ENCODE data around the gene RBMS3. TPM values are rescaled to one million over a fixed set of nuclear protein-coding genes. Genes with fewer than 3 reads are reported as not detected.

Gene RBMS3
- total RNA-seq, 1 donor = 81.1 TPM

GRCh38 chr3:29415482-29416223 lies 134.8 kb downstream of the RBMS3 start:
- TF ChIP-seq, protein P1, sequence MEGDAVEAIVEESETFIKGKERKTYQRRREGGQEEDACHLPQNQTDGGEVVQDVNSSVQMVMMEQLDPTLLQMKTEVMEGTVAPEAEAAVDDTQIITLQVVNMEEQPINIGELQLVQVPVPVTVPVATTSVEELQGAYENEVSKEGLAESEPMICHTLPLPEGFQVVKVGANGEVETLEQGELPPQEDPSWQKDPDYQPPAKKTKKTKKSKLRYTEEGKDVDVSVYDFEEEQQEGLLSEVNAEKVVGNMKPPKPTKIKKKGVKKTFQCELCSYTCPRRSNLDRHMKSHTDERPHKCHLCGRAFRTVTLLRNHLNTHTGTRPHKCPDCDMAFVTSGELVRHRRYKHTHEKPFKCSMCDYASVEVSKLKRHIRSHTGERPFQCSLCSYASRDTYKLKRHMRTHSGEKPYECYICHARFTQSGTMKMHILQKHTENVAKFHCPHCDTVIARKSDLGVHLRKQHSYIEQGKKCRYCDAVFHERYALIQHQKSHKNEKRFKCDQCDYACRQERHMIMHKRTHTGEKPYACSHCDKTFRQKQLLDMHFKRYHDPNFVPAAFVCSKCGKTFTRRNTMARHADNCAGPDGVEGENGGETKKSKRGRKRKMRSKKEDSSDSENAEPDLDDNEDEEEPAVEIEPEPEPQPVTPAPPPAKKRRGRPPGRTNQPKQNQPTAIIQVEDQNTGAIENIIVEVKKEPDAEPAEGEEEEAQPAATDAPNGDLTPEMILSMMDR (IDR thresholded peaks at IDR 0.05; ENCODE audit: extremely low read depth, low read depth, low read length) = no peak
- peak overlapping the region; percentile 46 for H3K4me2 ChIP-seq (ENCODE audit: insufficient read depth, low read length)
- peaks cover 33% of the 10 kb centered on the region for H3K79me2 ChIP-seq (ENCODE audit: insufficient read depth, low read length)
- no peak overlapping the region for H3K4me3 ChIP-seq (ENCODE audit: insufficient read depth, low read length)
- H3K4me1 ChIP-seq (ENCODE audit: insufficient read depth, low read length) = peaks cover 25% of the 10 kb centered on the region
- no peak overlapping the region for H2AFZ ChIP-seq (ENCODE audit: low read length)
- no peaks in the 10 kb centered on the region for H3K36me3 ChIP-seq (ENCODE audit: insufficient read depth, low read length)
- no peaks in the 10 kb centered on the region for H3K27me3 ChIP-seq (ENCODE audit: insufficient read depth, low read length)
- peak; percentile 17 for DNase-seq (ENCODE audit: insufficient read length, low spot score, missing footprints)
- peaks cover 5% of the 10 kb centered on the region for H4K20me1 ChIP-seq (ENCODE audit: insufficient read depth, low read length)
- no peaks in the 10 kb centered on the region for H3K9me3 ChIP-seq (ENCODE audit: low read depth, low read length)
- H3K27ac ChIP-seq (ENCODE audit: low read depth, low read length) = peak overlapping the region; percentile 29

GRCh38 chr3:29416514-29416913 lies 135.6 kb downstream of the RBMS3 start:
- Histone ChIP-seq H3K4me1 (ENCODE audit: insufficient read depth, low read length) (peaks cover 25% of the 10 kb centered on the region), H3K27me3 (ENCODE audit: insufficient read depth, low read length) (no peaks in the 10 kb centered on the region), H3K27ac (ENCODE audit: low read depth, low read length) (peak overlapping the region; percentile 29), H2AFZ (ENCODE audit: low read length) (no peak overlapping the region), H3K79me2 (ENCODE audit: insufficient read depth, low read length) (peaks cover 34% of the 10 kb centered on the region), H3K4me2 (ENCODE audit: insufficient read depth, low read length) (peak overlapping the region; percentile 46), H4K20me1 (ENCODE audit: insufficient read depth, low read length) (peaks cover 5% of the 10 kb centered on the region), H3K9me3 (ENCODE audit: low read depth, low read length) (no peaks in the 10 kb centered on the region), H3K4me3 (ENCODE audit: insufficient read depth, low read length) (no peak overlapping the region), H3K36me3 (ENCODE audit: insufficient read depth, low read length) (no peaks in the 10 kb centered on the region)
- no peak for DNase-seq (ENCODE audit: insufficient read length, low spot score, missing footprints)
- TF ChIP-seq, protein P1 (IDR thresholded peaks at IDR 0.05; ENCODE audit: extremely low read depth, low read depth, low read length) = peak; percentile 33

DNA sequence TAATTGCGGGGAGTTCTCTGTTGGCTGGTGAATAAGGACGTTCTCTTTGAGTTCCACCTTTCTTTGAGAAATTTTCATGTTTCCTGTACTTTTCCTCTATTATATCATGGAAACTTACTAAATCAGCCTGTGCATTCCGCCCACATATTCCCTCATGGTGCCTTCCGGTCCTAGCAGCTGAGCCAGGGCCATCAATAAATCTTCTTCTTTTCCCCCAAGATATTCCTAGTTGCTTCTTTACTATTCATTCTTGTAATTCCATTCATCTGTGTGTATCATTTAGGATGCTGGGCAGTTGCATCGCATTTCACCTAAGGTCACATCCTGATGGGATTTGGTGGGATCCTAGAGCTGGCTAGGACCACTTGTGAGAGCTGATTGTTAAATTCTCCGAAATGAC lies 139.2 kb downstream of the RBMS3 start:
- Histone ChIP-seq H3K4me3 (ENCODE audit: insufficient read depth, low read length) (no peak overlapping the region), H4K20me1 (ENCODE audit: insufficient read depth, low read length) (peaks cover 5% of the 10 kb centered on the region), H3K9me3 (ENCODE audit: low read depth, low read length) (no peaks in the 10 kb centered on the region), H3K36me3 (ENCODE audit: insufficient read depth, low read length) (no peaks in the 10 kb centered on the region), H3K79me2 (ENCODE audit: insufficient read depth, low read length) (peaks cover 39% of the 10 kb centered on the region), H3K27me3 (ENCODE audit: insufficient read depth, low read length) (no peaks in the 10 kb centered on the region), H3K4me1 (ENCODE audit: insufficient read depth, low read length) (peaks cover 24% of the 10 kb centered on the region), H2AFZ (ENCODE audit: low read length) (no peak overlapping the region), H3K27ac (ENCODE audit: low read depth, low read length) (no peak overlapping the region), H3K4me2 (ENCODE audit: insufficient read depth, low read length) (peak overlapping the region; percentile 3)
- TF ChIP-seq, protein P1 (IDR thresholded peaks at IDR 0.05; ENCODE audit: extremely low read depth, low read depth, low read length) = no peak
- DNase-seq (ENCODE audit: insufficient read length, low spot score, missing footprints) = no peak

DNA sequence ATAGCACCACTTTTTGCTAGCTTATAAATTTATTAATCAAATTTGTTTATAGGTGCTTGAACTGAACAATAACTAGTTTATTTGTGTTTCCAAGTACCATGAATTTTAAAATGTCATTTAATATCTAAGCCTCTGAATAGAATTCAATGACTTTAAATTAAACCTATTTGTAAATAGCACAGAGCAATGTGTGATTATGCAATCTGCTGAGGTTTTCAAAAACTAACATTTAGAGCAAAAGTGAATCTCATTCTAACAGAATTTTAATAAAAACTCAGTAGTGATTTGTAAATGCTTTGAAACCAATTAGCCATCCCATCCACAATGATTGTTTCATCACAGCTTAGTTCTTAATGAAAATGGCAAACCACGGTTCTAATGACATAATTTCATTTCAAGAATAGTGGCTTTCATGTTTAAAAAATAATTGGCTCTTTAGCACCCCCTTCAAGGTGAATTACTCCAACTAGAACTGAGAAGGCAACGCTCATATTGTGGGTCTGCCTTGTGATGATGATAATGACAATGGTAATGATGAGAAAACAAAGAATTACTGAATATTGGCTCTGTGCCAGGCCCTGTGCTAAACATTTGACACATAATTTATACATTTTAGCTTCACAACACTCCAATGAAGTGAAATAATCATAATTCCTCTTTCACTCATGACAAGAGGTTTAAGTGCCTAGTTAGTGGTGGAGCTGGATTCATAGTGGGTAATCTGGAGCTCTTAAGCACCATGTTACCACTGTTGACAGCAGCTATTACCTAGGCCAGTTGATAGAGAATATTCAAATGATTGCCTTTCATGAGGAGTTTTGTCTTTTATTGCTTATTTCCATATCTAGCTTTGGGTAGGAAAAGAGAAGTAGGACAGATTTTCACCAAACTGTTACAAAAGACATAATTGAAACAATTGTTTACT lies 145.7 kb downstream of the RBMS3 start:
- H3K27ac ChIP-seq (ENCODE audit: low read depth, low read length) = no peak overlapping the region
- H4K20me1 ChIP-seq (ENCODE audit: insufficient read depth, low read length) = no peaks in the 10 kb centered on the region
- no peak overlapping the region for H3K4me3 ChIP-seq (ENCODE audit: insufficient read depth, low read length)
- no peaks in the 10 kb centered on the region for H3K9me3 ChIP-seq (ENCODE audit: low read depth, low read length)
- TF ChIP-seq, protein P1 (IDR thresholded peaks at IDR 0.05; ENCODE audit: extremely low read depth, low read depth, low read length) = no peak
- H3K27me3 ChIP-seq (ENCODE audit: insufficient read depth, low read length) = no peaks in the 10 kb centered on the region
- peaks cover 40% of the 10 kb centered on the region for H3K4me1 ChIP-seq (ENCODE audit: insufficient read depth, low read length)
- H3K36me3 ChIP-seq (ENCODE audit: insufficient read depth, low read length) = no peaks in the 10 kb centered on the region
- no peak overlapping the region for H2AFZ ChIP-seq (ENCODE audit: low read length)
- no peak for DNase-seq (ENCODE audit: insufficient read length, low spot score, missing footprints)
- no peak overlapping the region for H3K4me2 ChIP-seq (ENCODE audit: insufficient read depth, low read length)
- peaks cover 44% of the 10 kb centered on the region for H3K79me2 ChIP-seq (ENCODE audit: insufficient read depth, low read length)

Measured in osteoblast (primary cell).